A549 (cell line): ENCODE results near the gene KCNA4. TPM values are rescaled to one million over a fixed set of nuclear protein-coding genes. Genes with fewer than 3 reads are reported as not detected.
"Not testable (repeated sequence)": the region's sequence is repeated elsewhere in the genome, so short reads cannot be mapped to it uniquely, and the experiment has no call there.

Experiments used
- ATAC-seq, 2 experiments: fragments of 200-7000 bp in 1 of 2; fragments of >200 bp in 1 of 2; cut with Nextera tagmentation in 1 of 2; cut with Tn5 transposase in 1 of 2; 3 replicates each; pipeline versions ENCODE4 v1.8.0 to v1.9.1; 2018 to 2020; ENCODE audit warnings: mild to moderate bottlenecking in 1 of 2, moderate library complexity in 1 of 2
- CTCF ChIA-PET: fragments of 300-600 bp; sonication (Branson Sonifier 250); formaldehyde crosslinking; extraction: SDS; loops from one replicate; lab custom pipeline; 2021; ENCODE audit warnings: antibody characterized with exemption, inconsistent platforms; lab: Yijun Ruan, JAX
- POLR2A ChIA-PET: fragments of 350-600 bp; formaldehyde crosslinking; extraction: SDS; loops from one replicate; lab custom pipeline; 2021; ENCODE audit warnings: antibody characterized with exemption, inconsistent platforms; lab: Yijun Ruan, JAX
- DNase-seq, 2 experiments: peaks; one replicate each; pipeline versions ENCODE4 v3.0.0 to v3.0.0-alpha.2; 2011 to 2016; ENCODE audit warnings: low read depth in 1 of 2, low spot score in 1 of 2
- FAIRE-seq: peaks from 2 replicates; lab custom pipeline; 2011; peaks lifted over from hg19 to GRCh38; lab: Jason Lieb, UNC
- H3K27ac ChIP-seq, 2 experiments: fragments of >200 bp; sonication (Bioruptor Twin); formaldehyde crosslinking; 3 replicates each; pipeline ENCODE4 v1.5.1; 2016 to 2017
- H3K4me1 ChIP-seq: fragments of >200 bp; sonication (Bioruptor Twin); formaldehyde crosslinking; 3 replicates; pipeline ENCODE4 v1.6.1; 2016
- H3K4me2 ChIP-seq: fragments of >200 bp; sonication (Bioruptor Twin); formaldehyde crosslinking; 3 replicates; pipeline ENCODE4 v1.6.1; 2016
- H3K4me3 ChIP-seq: fragments of >200 bp; sonication (Bioruptor Twin); formaldehyde crosslinking; 3 replicates; pipeline ENCODE4 v1.5.1; 2016
- H3K9me3 ChIP-seq: fragments of >200 bp; sonication (Bioruptor Twin); formaldehyde crosslinking; 3 replicates; pipeline ENCODE4 v1.6.1; 2016
- CBX2 ChIP-seq: fragments of 200-600 bp; sonication (generic); IDR thresholded peaks from 2 replicates; pipeline ENCODE4 v1.6.1; 2016; ENCODE audit warnings: low read depth, mild to moderate bottlenecking, borderline replicate concordance
- CBX8 ChIP-seq: fragments of 200-600 bp; sonication (generic); IDR thresholded peaks from 2 replicates; pipeline ENCODE4 v1.6.1; 2016
- CHD4 ChIP-seq: fragments of 200-600 bp; sonication (generic); IDR thresholded peaks from 2 replicates; pipeline ENCODE4 v1.6.1; 2016; ENCODE audit warnings: antibody characterized with exemption, mild to moderate bottlenecking, borderline replicate concordance
- E2F6 ChIP-seq: IDR thresholded peaks from 2 replicates; pipeline ENCODE4 v1.6.1; 2012; ENCODE audit warnings: low read depth, borderline replicate concordance
- EHF ChIP-seq: fragments of 250-450 bp; sonication (Bioruptor Pico); IDR thresholded peaks from 2 replicates; pipeline ENCODE4 v1.5.0; 2020; ENCODE audit warnings: mild to moderate bottlenecking
- HOXA7 ChIP-seq: fragments of 250-450 bp; sonication (Bioruptor Pico); IDR thresholded peaks from 2 replicates; pipeline ENCODE4 v1.5.0; 2020; ENCODE audit warnings: mild to moderate bottlenecking, moderate library complexity
- JUNB ChIP-seq: fragments of >200 bp; sonication (Bioruptor Twin); formaldehyde crosslinking; IDR thresholded peaks from 2 replicates; pipeline ENCODE4 v1.6.1; 2016
- MAFK ChIP-seq: fragments of 450-650 bp; IDR thresholded peaks from 2 replicates; pipeline ENCODE4 v1.6.1; 2014; ENCODE audit not compliant: partially characterized antibody
- NR3C1 ChIP-seq: fragments of >200 bp; sonication (Bioruptor Twin); formaldehyde crosslinking; IDR thresholded peaks from 3 replicates; pipeline ENCODE4 v1.6.1; 2017
- RAD21 ChIP-seq, 2 experiments: fragments of >200 bp in 1 of 2; sonication (Bioruptor Twin) in 1 of 2; formaldehyde crosslinking in 1 of 2; IDR thresholded peaks in 1 of 2; conservative IDR thresholded peaks in 1 of 2; 2 replicates in 1 of 2; 3 replicates in 1 of 2; pipeline ENCODE4 v1.6.1; 2012 to 2018; ENCODE audit warnings: inconsistent platforms in 1 of 2
- USF2 ChIP-seq: fragments of 450-650 bp; IDR thresholded peaks from 2 replicates; pipeline ENCODE4 v1.6.1; 2014; ENCODE audit warnings: antibody characterized with exemption
- WGBS: methylation state at CpG from one replicate; pipeline ENCODE4 v1.1.6; 2017; ENCODE audit errors: missing lambda C conversion rate; 5-methylcytosine and 5-hydroxymethylcytosine counted together
- polyA plus RNA-seq, 4 experiments: library from polyadenylated mRNA; depleted of rRNA in 3 of 4; stranded (reverse); fragments of >200 nt; fragmentation: RNase III in 1 of 4; extraction: RNeasy Plus Mini Kit Qiagen cat#74134 plus additional on column Dnase treatment in 1 of 4; gene quantifications; 2 replicates in 3 of 4; 3 replicates in 1 of 4; pipeline ENCODE4 v1.2.3, GENCODE V29; 2011 to 2017

Gene KCNA4
- polyA plus RNA-seq, 2 of the 4 experiments (the other 2 are of a cell fraction) = not detected

GRCh38 chr11:30045921-30046577, 29.2 kb upstream of the KCNA4 start:
- WGBS = 30% methylated on average over 5 of the region's 7 CpGs
- Histone ChIP-seq H3K4me3 (no peak overlapping the region), H3K27ac (no peak overlapping the region)
- POLR2A ChIA-PET = no interaction called here
- CTCF ChIA-PET = interaction anchor here (1.3 kb wide), 1 partner anchor 97 kb away, joined by 3 read pairs; no protein-coding TSS in a partner anchor
- DNase-seq = no peak
- no peak for TF ChIP-seq CBX8
- TF ChIP-seq HOXA7 (CRISPR knock-in tag) = no peak
- TF ChIP-seq, all 56 proteins: peak for 0
- H3K4me1 ChIP-seq = no peaks in the 10 kb centered on the region
- no peak overlapping the region for H3K4me2 ChIP-seq
- ATAC-seq (no peak; a peak in 1 of 6 replicates), FAIRE-seq (no peak)
- no peaks in the 10 kb centered on the region for H3K9me3 ChIP-seq

- no peaks in the 10 kb centered on the region for H3K4me1 ChIP-seq
- ATAC-seq = no peak
- ChIA-PET CTCF (interaction anchor here (1.3 to 1.4 kb wide), 2 partner anchors 16 to 98 kb away, joined by 3 to 4 read pairs; no protein-coding TSS in a partner anchor), POLR2A (no interaction called here)
- H3K4me2 ChIP-seq = no peak overlapping the region
- H3K9me3 ChIP-seq = no peaks in the 10 kb centered on the region
- WGBS = 18% methylated on average over 6 of the region's 6 CpGs
- no peak overlapping the region for H3K27ac ChIP-seq
- no peak for TF ChIP-seq CBX8
- TF ChIP-seq CBX2 = no peak
- TF ChIP-seq RAD21 (conservative IDR thresholded peaks at IDR 0.05 in 1 of 2, IDR thresholded peaks at IDR 0.05 in 1 of 2) = no peak
- no peak for TF ChIP-seq USF2
- no peak for TF ChIP-seq EHF (CRISPR knock-in tag)
- TF ChIP-seq NR3C1 = no peak
- no peak for TF ChIP-seq CHD4
- no peak for TF ChIP-seq E2F6
- TF ChIP-seq JUNB = no peak
- FAIRE-seq = no peak
- H3K4me3 ChIP-seq = no peak overlapping the region
- no peak for DNase-seq
Measured at GRCh38 chr11:30045144-30045543, 28.3 kb upstream of the KCNA4 start.

GRCh38 chr11:30041171-30041570, 24.3 kb upstream of the KCNA4 start:
- no peaks in the 10 kb centered on the region for H3K9me3 ChIP-seq
- no peak for FAIRE-seq
- POLR2A ChIA-PET = no interaction called here
- no peak for TF ChIP-seq MAFK
- TF ChIP-seq, all 56 proteins: peak for 0
- WGBS = 75% methylated on average over 14 of the region's 14 CpGs
- Histone ChIP-seq H3K4me3 (no peak overlapping the region), H3K27ac (no peak overlapping the region), H3K4me1 (no peaks in the 10 kb centered on the region), H3K4me2 (no peak overlapping the region)
- CTCF ChIA-PET = no interaction called here
- no peak for DNase-seq
- ATAC-seq = no peak

- H3K4me3 ChIP-seq, POLR2A ChIA-PET, H3K4me1 ChIP-seq, CTCF ChIA-PET, ATAC-seq, DNase-seq, FAIRE-seq, H3K4me2 ChIP-seq, H3K27ac ChIP-seq, H3K9me3 ChIP-seq: not testable (repeated sequence)
- WGBS = under 1% methylated on average over 4 of the region's 4 CpGs
Measured at GRCh38 chr11:30034746-30035145, 17.9 kb upstream of the KCNA4 start.

- FAIRE-seq, H3K4me1 ChIP-seq, H3K4me3 ChIP-seq, DNase-seq, H3K27ac ChIP-seq, H3K4me2 ChIP-seq, ATAC-seq, H3K9me3 ChIP-seq, POLR2A ChIA-PET: not testable (repeated sequence)
- CTCF ChIA-PET = interaction anchor here (1.1 kb wide), 1 partner anchor 14 kb away, joined by 3 read pairs; no protein-coding TSS in a partner anchor
Measured at GRCh38 chr11:30034166-30034565, 17.3 kb upstream of the KCNA4 start.
